HepG2 (cell line): ENCODE measurements around the gene RPS25. TPM values are rescaled to one million over a fixed set of nuclear protein-coding genes. Genes with fewer than 3 reads are reported as not detected.
A peak's percentile ranks its signal among the peaks of the same experiment; 100 is the strongest.

Experiments
- DBP ChIP-seq: sonication (generic); formaldehyde crosslinking; IDR thresholded peaks from 2 replicates; pipeline ENCODE4 v1.4.0; 2020; ENCODE audit warnings: missing genetic modification reagents; ENCODE audit errors: not compliant biosample characterization
- GPBP1L1 ChIP-seq: sonication (generic); formaldehyde crosslinking; IDR thresholded peaks from 2 replicates; pipeline ENCODE4 v1.5.0; 2020; ENCODE audit warnings: mild to moderate bottlenecking, missing genetic modification reagents
- HBP1 ChIP-seq: IDR thresholded peaks from 2 replicates; pipeline ENCODE4 v1.6.1; 2016; ENCODE audit warnings: low read depth, control low read depth
- HDAC2 ChIP-seq: sonication (generic); formaldehyde crosslinking; IDR thresholded peaks from 2 replicates; pipeline ENCODE4 v1.4.0; 2020; ENCODE audit warnings: missing genetic modification reagents
- NFE2L1 ChIP-seq: sonication (generic); formaldehyde crosslinking; IDR thresholded peaks from 2 replicates; pipeline ENCODE4 v1.4.0; 2020; ENCODE audit warnings: missing genetic modification reagents, mild to moderate bottlenecking, borderline replicate concordance
- NFYB ChIP-seq: sonication (generic); formaldehyde crosslinking; IDR thresholded peaks from 2 replicates; pipeline ENCODE4 v1.4.0; 2020; ENCODE audit warnings: missing genetic modification reagents
- NR2F6 ChIP-seq, 2 experiments: IDR thresholded peaks; 2 replicates each; pipeline ENCODE4 v1.6.1; 2016; ENCODE audit warnings: antibody characterized with exemption in 1 of 2, mild to moderate bottlenecking in 1 of 2
- POGK ChIP-seq: sonication (generic); formaldehyde crosslinking; conservative IDR thresholded peaks from 2 replicates; pipeline ENCODE4 v1.8.0; 2022; ENCODE audit warnings: mild to moderate bottlenecking, moderate library complexity, missing genetic modification reagents
- RFX5 ChIP-seq: IDR thresholded peaks from 2 replicates; pipeline ENCODE4 v1.6.1; 2011; ENCODE audit warnings: low read depth, low read length, improper control_type of control experiment
- YY1 ChIP-seq: IDR thresholded peaks from 2 replicates; pipeline ENCODE4 v1.6.1; 2011; ENCODE audit warnings: low read length, low read depth, moderate library complexity, mild to moderate bottlenecking; ENCODE audit not compliant: insufficient read depth, insufficient replicate concordance
- polyA plus RNA-seq, 8 experiments: library from polyadenylated mRNA; depleted of rRNA in 3 of 8; stranded (reverse) in 7 of 8; unstranded in 1 of 8; fragments of >200 nt; fragmentation: Illumina TruSeq in 4 of 8; extraction: Trizol in 4 of 8; gene quantifications; 2 replicates each; pipeline versions ENCODE4 v1.2.1 to v1.2.3, GENCODE V29; 2011 to 2016; ENCODE audit warnings: low read depth in 4 of 8, missing spikeins in 1 of 8, mixed read lengths in 1 of 8; ENCODE audit not compliant: insufficient read depth in 1 of 8
- total RNA-seq, 5 experiments: library from RNA; depleted of rRNA; stranded (reverse); fragments of >200 nt; fragmentation: Illumina TruSeq; extraction: Trizol; gene quantifications; 2 replicates each; pipeline ENCODE4 v1.2.3, GENCODE V29; 2016; ENCODE audit warnings: low read depth in 1 of 5
- TF ChIP-seq, protein P1 (sequence below): sonication (generic); formaldehyde crosslinking; IDR thresholded peaks from 2 replicates; pipeline ENCODE4 v1.4.0; 2020; ENCODE audit warnings: missing genetic modification reagents
- TF ChIP-seq, protein P2 (sequence below): IDR thresholded peaks from 2 replicates; pipeline ENCODE4 v1.4.0; 2020; ENCODE audit warnings: mild to moderate bottlenecking, missing genetic modification reagents

Gene RPS25
- total and polyA plus RNA-seq, 2 of the 13 experiments (the other 11 are each of a cell fraction or from before 2014, with no cell fraction given), result 839 to 1,415 TPM

DNA sequence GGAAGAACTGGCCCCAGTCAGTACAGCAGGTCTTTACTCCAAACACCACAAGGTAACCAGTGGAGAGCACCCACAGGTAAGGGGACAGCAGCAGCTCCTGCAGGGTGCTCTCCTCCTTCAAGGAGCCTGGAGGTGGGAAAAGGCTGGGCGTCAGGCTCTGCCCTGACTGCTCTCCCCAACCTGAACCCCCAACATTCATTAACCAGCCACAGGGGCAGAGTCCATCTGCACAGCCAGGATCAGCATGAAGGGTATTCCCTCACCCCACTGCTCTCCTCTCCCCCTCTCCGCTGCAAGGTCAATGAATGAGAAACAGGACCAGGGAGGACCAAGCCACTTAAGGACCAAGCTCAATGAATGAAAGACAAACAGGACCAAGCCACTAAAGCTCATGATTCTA, 8.8 kb upstream of the RPS25 start (continued):
- TF ChIP-seq, protein P1, sequence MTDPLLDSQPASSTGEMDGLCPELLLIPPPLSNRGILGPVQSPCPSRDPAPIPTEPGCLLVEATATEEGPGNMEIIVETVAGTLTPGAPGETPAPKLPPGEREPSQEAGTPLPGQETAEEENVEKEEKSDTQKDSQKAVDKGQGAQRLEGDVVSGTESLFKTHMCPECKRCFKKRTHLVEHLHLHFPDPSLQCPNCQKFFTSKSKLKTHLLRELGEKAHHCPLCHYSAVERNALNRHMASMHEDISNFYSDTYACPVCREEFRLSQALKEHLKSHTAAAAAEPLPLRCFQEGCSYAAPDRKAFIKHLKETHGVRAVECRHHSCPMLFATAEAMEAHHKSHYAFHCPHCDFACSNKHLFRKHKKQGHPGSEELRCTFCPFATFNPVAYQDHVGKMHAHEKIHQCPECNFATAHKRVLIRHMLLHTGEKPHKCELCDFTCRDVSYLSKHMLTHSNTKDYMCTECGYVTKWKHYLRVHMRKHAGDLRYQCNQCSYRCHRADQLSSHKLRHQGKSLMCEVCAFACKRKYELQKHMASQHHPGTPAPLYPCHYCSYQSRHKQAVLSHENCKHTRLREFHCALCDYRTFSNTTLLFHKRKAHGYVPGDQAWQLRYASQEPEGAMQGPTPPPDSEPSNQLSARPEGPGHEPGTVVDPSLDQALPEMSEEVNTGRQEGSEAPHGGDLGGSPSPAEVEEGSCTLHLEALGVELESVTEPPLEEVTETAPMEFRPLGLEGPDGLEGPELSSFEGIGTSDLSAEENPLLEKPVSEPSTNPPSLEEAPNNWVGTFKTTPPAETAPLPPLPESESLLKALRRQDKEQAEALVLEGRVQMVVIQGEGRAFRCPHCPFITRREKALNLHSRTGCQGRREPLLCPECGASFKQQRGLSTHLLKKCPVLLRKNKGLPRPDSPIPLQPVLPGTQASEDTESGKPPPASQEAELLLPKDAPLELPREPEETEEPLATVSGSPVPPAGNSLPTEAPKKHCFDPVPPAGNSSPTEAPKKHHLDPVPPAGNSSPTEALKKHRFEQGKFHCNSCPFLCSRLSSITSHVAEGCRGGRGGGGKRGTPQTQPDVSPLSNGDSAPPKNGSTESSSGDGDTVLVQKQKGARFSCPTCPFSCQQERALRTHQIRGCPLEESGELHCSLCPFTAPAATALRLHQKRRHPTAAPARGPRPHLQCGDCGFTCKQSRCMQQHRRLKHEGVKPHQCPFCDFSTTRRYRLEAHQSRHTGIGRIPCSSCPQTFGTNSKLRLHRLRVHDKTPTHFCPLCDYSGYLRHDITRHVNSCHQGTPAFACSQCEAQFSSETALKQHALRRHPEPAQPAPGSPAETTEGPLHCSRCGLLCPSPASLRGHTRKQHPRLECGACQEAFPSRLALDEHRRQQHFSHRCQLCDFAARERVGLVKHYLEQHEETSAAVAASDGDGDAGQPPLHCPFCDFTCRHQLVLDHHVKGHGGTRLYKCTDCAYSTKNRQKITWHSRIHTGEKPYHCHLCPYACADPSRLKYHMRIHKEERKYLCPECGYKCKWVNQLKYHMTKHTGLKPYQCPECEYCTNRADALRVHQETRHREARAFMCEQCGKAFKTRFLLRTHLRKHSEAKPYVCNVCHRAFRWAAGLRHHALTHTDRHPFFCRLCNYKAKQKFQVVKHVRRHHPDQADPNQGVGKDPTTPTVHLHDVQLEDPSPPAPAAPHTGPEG (CRISPR knock-in tag), result no peak
- TF ChIP-seq HDAC2 (CRISPR knock-in tag) (peak; percentile 25; the same call in 1 of the 2 replicates), YY1 (no peak), HBP1 (CRISPR knock-in tag) (0 out of 2 replicates have a peak, but pooled peaks have one; percentile 68), DBP (CRISPR knock-in tag) (no peak), GPBP1L1 (CRISPR knock-in tag) (no peak), NFYB (CRISPR knock-in tag) (no peak), RFX5 (no peak), POGK (CRISPR knock-in tag) (no peak), NFE2L1 (CRISPR knock-in tag) (no peak), NR2F6 (IDR thresholded peaks at IDR 0.05) (no peak), NR2F6 (CRISPR knock-in tag; IDR thresholded peaks at IDR 0.05) (no peak)
- TF ChIP-seq, protein P2, sequence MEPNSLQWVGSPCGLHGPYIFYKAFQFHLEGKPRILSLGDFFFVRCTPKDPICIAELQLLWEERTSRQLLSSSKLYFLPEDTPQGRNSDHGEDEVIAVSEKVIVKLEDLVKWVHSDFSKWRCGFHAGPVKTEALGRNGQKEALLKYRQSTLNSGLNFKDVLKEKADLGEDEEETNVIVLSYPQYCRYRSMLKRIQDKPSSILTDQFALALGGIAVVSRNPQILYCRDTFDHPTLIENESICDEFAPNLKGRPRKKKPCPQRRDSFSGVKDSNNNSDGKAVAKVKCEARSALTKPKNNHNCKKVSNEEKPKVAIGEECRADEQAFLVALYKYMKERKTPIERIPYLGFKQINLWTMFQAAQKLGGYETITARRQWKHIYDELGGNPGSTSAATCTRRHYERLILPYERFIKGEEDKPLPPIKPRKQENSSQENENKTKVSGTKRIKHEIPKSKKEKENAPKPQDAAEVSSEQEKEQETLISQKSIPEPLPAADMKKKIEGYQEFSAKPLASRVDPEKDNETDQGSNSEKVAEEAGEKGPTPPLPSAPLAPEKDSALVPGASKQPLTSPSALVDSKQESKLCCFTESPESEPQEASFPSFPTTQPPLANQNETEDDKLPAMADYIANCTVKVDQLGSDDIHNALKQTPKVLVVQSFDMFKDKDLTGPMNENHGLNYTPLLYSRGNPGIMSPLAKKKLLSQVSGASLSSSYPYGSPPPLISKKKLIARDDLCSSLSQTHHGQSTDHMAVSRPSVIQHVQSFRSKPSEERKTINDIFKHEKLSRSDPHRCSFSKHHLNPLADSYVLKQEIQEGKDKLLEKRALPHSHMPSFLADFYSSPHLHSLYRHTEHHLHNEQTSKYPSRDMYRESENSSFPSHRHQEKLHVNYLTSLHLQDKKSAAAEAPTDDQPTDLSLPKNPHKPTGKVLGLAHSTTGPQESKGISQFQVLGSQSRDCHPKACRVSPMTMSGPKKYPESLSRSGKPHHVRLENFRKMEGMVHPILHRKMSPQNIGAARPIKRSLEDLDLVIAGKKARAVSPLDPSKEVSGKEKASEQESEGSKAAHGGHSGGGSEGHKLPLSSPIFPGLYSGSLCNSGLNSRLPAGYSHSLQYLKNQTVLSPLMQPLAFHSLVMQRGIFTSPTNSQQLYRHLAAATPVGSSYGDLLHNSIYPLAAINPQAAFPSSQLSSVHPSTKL, result no peak
